Measurements from ENCODE around the gene TANGO2.

The TANGO2 gene

DNA sequence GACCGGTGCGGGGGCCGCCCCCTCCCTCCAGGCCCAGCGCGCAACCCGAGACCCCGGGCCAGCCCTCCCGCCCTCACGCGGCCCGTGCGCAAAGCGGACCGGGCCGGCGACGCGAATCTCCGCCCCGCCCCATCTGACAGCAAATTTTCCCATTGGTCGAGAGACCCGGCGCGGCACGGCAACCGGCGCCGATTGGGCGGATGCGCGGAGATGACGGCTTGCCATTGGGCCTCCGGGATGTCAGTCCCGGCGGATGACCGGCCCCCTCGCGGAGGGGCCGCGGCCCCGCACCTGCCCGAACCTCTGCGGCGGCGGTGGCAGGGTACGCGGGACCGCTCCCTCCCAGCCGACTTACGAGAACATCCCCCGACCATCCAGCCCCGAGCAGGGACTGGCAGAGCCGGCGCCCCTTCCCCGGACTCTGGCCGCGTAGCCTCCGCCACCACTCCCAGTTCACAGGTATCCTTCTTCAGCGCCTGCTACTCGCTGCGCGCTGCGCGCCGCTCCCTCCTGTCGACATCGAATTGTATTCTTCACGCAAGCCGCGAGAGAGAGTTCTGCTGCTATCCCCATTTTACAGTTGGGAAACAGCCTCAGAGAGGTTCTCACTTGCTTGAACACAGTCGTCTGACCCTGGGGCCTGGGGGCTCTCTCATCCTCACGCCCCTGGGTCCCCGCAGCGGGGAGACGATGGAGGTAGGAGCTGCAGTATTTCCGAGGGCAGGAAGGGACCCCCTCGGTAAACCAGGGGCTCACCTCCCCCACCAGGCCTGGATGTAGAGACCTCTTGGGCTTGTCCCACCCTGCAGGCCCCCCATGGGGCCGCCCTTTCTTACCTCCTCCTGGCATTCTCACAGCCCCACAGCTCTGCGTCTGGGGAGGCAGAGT lies 3.9 kb upstream of the TANGO2 start, which contains the start of gene ARVCF:
TSS of gene ARVCF (minus strand) at position 90 of the 888 bp plus-strand sequence. CDS start 26,029 bp downstream, outside the sequence.
- no peak within 1 kb of the TSS for H3K27ac ChIP-seq
- in situ Hi-C loops (cut with HindIII; ENCODE audit: low pct_ligation_motif_present, low sequenced_read_pairs), result no loop called here
- H3K36me3 ChIP-seq (replicated peaks), result no peaks in the 10 kb centered on the region
- H3K27me3 ChIP-seq (replicated peaks), result peaks cover 14% of the 10 kb centered on the region
- H3K4me3 ChIP-seq (ENCODE audit: low read depth, low read length), result peak within 1 kb of the TSS; percentile 57
- TF ChIP-seq CTCF (IDR thresholded peaks at IDR 0.05; ENCODE audit: low read depth, low read length, missing control alignments), result no peak
- DNase-seq, result peak; percentile 78

DNA sequence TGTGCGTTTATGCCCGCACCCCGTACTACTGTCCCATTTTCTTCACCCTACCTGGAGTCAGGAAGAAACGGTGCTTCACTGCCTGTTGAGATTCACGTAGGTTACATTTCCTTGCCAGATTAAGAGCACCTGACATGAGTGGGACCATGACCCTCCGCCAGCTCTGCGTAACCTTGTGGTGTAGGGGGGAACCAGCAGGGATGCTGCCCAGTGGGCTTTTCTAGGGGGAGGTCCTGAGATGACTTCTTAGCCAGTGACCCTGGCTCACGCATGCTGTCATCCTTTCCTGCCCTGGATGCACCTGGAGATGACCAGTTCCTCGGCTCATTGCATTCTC lies 3.3 kb upstream of the TANGO2 start:
- no peak for TF ChIP-seq CTCF (IDR thresholded peaks at IDR 0.05; ENCODE audit: low read depth, low read length, missing control alignments)
- Histone ChIP-seq H3K27me3 (replicated peaks) (peaks cover 14% of the 10 kb centered on the region), H3K4me3 (ENCODE audit: low read depth, low read length) (no peak overlapping the region), H3K27ac (no peak overlapping the region), H3K36me3 (replicated peaks) (no peaks in the 10 kb centered on the region)
- in situ Hi-C loops (cut with HindIII; ENCODE audit: low pct_ligation_motif_present, low sequenced_read_pairs), result no loop called here
- no peak for DNase-seq

DNA sequence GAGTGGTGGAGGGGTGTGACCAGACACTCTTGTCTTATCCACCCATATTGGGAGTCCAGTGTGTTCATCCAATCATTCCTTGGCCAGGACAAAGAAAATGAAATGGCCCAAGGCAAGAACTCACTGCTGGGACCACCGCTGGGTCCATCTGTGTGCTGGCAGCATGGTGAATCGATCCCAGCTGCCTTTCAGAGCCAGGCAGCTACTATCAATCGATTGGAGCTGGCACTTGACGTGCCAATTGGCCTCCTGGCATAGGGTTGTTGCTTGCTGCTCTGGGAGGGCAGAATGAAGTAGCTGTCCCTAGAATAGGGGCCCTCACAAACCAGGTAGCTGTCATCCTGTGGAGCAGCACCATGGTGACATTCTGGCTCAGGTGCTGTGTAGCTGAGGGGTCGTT lies 2.9 kb upstream of the TANGO2 start:
- H3K27ac ChIP-seq, result no peak overlapping the region
- no peak for DNase-seq
- in situ Hi-C loops (cut with HindIII; ENCODE audit: low pct_ligation_motif_present, low sequenced_read_pairs), result no loop called here

DNA sequence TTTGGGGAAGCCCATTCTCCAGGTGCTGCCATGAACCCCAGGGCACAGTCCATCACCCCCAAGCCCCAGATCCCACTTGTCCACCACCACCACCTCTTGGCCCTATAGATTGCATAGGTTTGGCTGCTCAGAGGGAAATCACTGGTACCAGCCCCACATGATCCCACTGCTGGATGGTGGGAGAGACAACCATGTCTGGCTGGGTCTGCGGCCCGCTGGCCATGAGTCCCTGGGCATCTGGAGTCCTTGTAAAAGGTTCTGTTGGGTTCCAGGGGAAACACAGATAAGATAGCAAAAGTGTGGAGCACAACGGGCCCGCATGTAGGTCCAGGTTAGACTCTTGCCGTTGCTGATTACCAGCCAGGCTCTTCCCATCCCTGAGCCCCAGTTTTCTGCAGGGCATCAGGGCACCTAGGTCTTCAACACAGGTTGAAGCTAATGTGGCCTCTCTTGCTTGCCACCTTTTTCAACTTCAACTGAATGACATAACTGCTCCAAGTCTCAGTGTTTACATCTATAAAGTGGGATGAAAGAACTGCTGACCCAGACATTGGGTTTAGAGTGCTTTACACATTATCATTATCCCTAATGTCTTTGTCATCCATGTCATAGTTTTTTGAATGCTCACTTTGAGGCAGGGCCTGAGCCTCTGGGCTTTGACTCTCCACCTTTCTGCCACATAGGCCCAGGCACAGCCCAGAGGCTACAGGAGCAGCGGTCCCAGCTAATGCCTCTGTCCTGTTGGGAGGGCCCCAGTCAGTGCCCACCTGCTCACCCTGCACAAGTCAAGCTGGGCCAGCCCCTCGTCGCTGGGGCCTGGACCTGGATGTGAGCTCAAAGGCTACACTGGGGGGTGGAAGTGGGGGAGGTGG lies 1.0 kb upstream of the TANGO2 start:
- TF ChIP-seq CTCF (IDR thresholded peaks at IDR 0.05; ENCODE audit: low read depth, low read length, missing control alignments), result no peak
- H3K27ac ChIP-seq, result no peak overlapping the region
- DNase-seq, result no peak
- H3K4me3 ChIP-seq (ENCODE audit: low read depth, low read length), result no peak overlapping the region
- no peaks in the 10 kb centered on the region for H3K36me3 ChIP-seq (replicated peaks)
- in situ Hi-C loops (cut with HindIII; ENCODE audit: low pct_ligation_motif_present, low sequenced_read_pairs), result no loop called here
- peaks cover 14% of the 10 kb centered on the region for H3K27me3 ChIP-seq (replicated peaks)

More for the DNA sequence above, 2.9 kb upstream of the TANGO2 start:
- H3K27me3 ChIP-seq (replicated peaks), result peaks cover 14% of the 10 kb centered on the region
- no peak overlapping the region for H3K4me3 ChIP-seq (ENCODE audit: low read depth, low read length)
- TF ChIP-seq CTCF (IDR thresholded peaks at IDR 0.05; ENCODE audit: low read depth, low read length, missing control alignments), result no peak
- no peaks in the 10 kb centered on the region for H3K36me3 ChIP-seq (replicated peaks)

DNA sequence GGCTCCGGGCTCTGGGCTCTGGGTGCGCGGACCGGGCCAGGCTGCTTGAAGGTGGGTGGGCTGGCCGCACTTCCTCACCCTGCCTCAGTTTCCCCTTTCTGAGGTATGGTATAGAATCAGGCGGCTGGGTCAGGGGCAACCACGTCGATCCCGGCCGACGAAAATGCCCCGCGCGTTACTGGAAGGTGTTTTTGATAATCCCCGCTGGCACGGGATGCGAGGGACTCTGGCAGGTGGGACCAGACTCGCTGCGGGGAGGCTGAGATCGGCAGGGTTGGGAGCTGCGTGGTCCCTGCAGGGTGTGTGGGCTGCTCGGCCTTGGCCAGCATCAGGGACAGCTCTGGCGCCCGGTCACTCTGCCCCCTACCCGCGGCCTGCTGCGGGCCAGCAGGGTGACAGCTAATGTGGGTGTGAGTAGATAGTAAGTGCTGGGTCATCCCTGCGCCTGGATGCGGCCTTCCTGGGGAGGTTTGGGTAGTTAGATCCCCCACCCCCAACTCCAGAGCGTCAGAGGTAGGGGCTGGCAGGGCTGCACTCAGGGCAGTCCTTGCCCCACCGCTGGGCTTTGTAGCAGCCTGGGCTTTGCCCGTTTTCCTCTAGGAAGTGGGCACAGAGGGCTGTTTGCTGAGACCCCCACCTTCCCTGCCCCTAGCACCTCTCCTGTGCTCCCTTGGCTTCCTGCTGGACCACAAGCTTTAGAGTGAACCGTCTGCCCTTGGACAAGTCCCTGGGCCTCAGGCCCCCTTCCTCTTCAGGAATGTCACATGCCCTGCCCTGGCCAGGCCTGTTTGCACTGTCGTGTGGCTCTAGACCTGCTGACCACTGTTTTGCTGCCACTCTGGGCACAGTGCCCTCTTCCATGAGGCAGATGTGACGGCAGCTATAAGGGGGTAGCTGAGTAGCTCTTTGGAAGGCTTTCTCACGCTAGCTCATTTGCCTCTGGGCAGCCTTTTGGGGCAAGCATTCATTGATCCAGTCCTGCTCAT lies 579 bp downstream of the TANGO2 start:
- no peaks in the 10 kb centered on the region for H3K36me3 ChIP-seq (replicated peaks)
- DNase-seq, result no peak
- peak overlapping the region; percentile 47 for H3K27ac ChIP-seq
- no peak for TF ChIP-seq CTCF (IDR thresholded peaks at IDR 0.05; ENCODE audit: low read depth, low read length, missing control alignments)
- peaks cover 7% of the 10 kb centered on the region for H3K27me3 ChIP-seq (replicated peaks)
- H3K4me3 ChIP-seq (ENCODE audit: low read depth, low read length), result peak overlapping the region; percentile 90
- in situ Hi-C loops (cut with HindIII; ENCODE audit: low pct_ligation_motif_present, low sequenced_read_pairs), result no loop called here

Data from brain microvascular endothelial cell (primary cell).